Measurements from ENCODE around the gene TMEM9. TPM values are rescaled to one million over a fixed set of nuclear protein-coding genes. Genes with fewer than 3 reads are reported as not detected.
A peak's percentile ranks its signal among the peaks of the same experiment; 100 is the strongest.

The TMEM9 gene
- total and polyA plus RNA-seq, 2 of the 8 experiments (the other 6 are each of a cell fraction or from before 2014, with no cell fraction given): 79.9 to 181 TPM

- Histone ChIP-seq H2BK12ac (ENCODE audit: low read depth, low read length) (no peak overlapping the region), H4K8ac (ENCODE audit: extremely low read depth, insufficient read depth, low read length) (no peak overlapping the region; the same call in 1 of the 2 replicates), H3K4me3 (ENCODE audit: extremely low read depth in 1 of 4, insufficient read depth in 2 of 4, low read depth in 3 of 4, low read length in 4 of 4) (no peak overlapping the region), H3K36me3 (ENCODE audit: control insufficient read depth in 2 of 4, insufficient read depth in 4 of 4, low read length in 3 of 4) (no peaks in the 10 kb centered on the region), H3K4me2 (ENCODE audit: insufficient read depth in 1 of 2, low read depth in 2 of 2, low read length in 2 of 2) (no peak overlapping the region), H3K27ac (ENCODE audit: low read depth, low read length) (no peak overlapping the region), H2BK120ac (replicated peaks; ENCODE audit: low read depth, low read length) (no peak overlapping the region), H3K9me3 (ENCODE audit: insufficient read depth in 2 of 2, low read depth in 1 of 2, low read length in 1 of 2) (no peaks in the 10 kb centered on the region), H3K79me1 (ENCODE audit: low read depth, low read length) (no peaks in the 10 kb centered on the region), H2AFZ (ENCODE audit: low read length) (no peak overlapping the region), H2AK5ac (ENCODE audit: low read depth, low read length) (no peak overlapping the region), H3K14ac (ENCODE audit: insufficient read length) (no peak overlapping the region), H3K23ac (ENCODE audit: insufficient read length) (no peak overlapping the region), H4K5ac (ENCODE audit: insufficient read length, low read depth, low read length) (no peak overlapping the region), H3K9ac (replicated peaks in 1 of 4; ENCODE audit: extremely low read depth in 1 of 4, low read depth in 3 of 4, low read length in 3 of 4) (no peak overlapping the region), H4K91ac (replicated peaks; ENCODE audit: insufficient read length, low read length) (no peak overlapping the region), H2BK20ac (ENCODE audit: low read length) (no peak overlapping the region), H3K4ac (replicated peaks; ENCODE audit: insufficient read length, low read depth, low read length) (no peak overlapping the region), H2BK15ac (ENCODE audit: low read length) (no peak overlapping the region), H3K27me3 (replicated peaks in 1 of 4; ENCODE audit: control insufficient read depth in 3 of 4, extremely low read depth in 1 of 4, insufficient read depth in 3 of 4, low read length in 3 of 4) (peaks cover 0 to 1% (median 0%) of the 10 kb centered on the region in 4 experiments; a peak in 1 of 7 replicates), H2BK5ac (ENCODE audit: low read depth, low read length) (no peak overlapping the region), H3K79me2 (ENCODE audit: control insufficient read depth in 1 of 2, insufficient read depth in 2 of 2, low read length in 2 of 2) (no peaks in the 10 kb centered on the region), H3K56ac (replicated peaks; ENCODE audit: insufficient read length, low read depth, low read length) (no peak overlapping the region), H3K23me2 (ENCODE audit: low read depth, low read length) (no peaks in the 10 kb centered on the region), H3K18ac (ENCODE audit: extremely low read depth, low read length) (no peak overlapping the region), H3K4me1 (replicated peaks in 1 of 4; ENCODE audit: control insufficient read depth in 3 of 4, insufficient read depth in 4 of 4, low read length in 3 of 4) (peaks cover 0 to 4% (median 1%) of the 10 kb centered on the region in 4 experiments; a peak in 3 of 7 replicates), H4K20me1 (replicated peaks in 1 of 2; ENCODE audit: control insufficient read depth in 1 of 2, insufficient read depth in 2 of 2, low read length in 2 of 2) (no peaks in the 10 kb centered on the region)
- POLR2A ChIA-PET (ENCODE audit: partially characterized antibody): no interaction called here
- FAIRE-seq (no peak), DNase-seq (ENCODE audit: low read depth in 1 of 2, low spot score in 2 of 2) (no peak)
- TF ChIP-seq TBP (IDR thresholded peaks at IDR 0.05; ENCODE audit: low read depth, low read length) (no peak), RAD21 (IDR thresholded peaks at IDR 0.05 in 1 of 2, conservative IDR thresholded peaks at IDR 0.05 in 1 of 2; ENCODE audit: low read depth in 2 of 2, low read length in 2 of 2) (no peak), TEAD4 (IDR thresholded peaks at IDR 0.05; ENCODE audit: low read depth, low read length) (0 out of 2 replicates have a peak, but pooled peaks have one; percentile 14)
- CTCF ChIA-PET (ENCODE audit: partially characterized antibody): interaction anchor here (0.6 to 3.6 kb wide), 10 partner anchors 8 to 69 kb away, joined by 3 to 22 read pairs (median 4); partner anchors contain the start of gene ASCL5
- WGBS, 2 experiments (ENCODE audit: extremely low coverage in 1 of 2, insufficient coverage in 1 of 2, insufficient read length in 1 of 2, insufficient replicate concordance in 2 of 2, low coverage in 1 of 2, low lambda C conversion rate in 2 of 2, missing lambda C conversion rate in 1 of 2): 86% methylated on average over 9 of the region's 9 CpGs; no CpG with 5 or more reads in 1 of the 2 experiments
Measured at GRCh38 chr1:201103666-201104065, 50.6 kb downstream of the TMEM9 start.
